ENCODE results near the gene FCGR1A.
"Not testable (repeated sequence)": the region's sequence is repeated elsewhere in the genome, so short reads cannot be mapped to it uniquely, and the experiment has no call there.

DNA sequence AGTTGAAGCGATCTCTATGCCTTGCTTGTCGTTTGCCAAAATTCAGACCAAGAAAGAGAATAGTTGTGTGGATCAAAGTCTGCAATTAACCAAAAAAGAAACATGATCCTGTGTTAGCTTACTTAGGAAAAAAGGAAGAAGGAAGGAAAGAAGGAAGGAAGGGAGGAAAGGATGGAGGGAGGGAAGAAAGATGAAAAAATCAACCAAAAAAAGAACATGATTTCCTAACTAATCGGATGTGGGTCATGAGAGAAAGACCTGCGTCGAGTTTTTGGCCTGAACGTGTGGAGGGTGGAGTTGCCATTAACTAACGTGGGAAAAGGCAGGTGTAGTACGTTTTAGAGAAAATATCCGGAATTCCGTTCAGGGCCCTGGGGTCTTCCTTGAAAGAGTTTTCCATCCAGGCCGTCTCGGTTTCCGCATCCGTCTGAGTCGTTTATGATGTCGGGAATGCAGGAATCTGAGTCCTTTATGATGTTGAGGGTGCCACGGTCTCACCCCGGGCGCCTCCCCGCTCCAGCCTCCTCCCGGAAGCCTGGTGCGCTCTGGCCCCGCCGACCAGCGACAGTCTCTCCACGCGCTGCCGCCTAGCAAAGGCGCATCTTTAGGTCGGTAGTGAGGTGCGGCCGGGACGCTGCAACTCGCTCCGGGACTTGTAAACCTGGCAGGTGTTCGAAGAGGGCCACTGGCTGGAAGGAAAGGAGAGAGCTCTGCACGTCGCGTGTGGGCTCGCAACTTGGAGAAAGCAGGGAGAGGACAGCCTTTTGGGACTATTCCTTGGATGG lies 34.9 kb upstream of the FCGR1A start:
- not testable (repeated sequence) for TF ChIP-seq POLR2A, TAF1, POLR2AphosphoS5, POU2F2 (IDR thresholded peaks at IDR 0.05; ENCODE audit: low read depth, low read length)
